Stomach (tissue), 9 donors: ENCODE data around the gene UHRF1. TPM values are rescaled to one million over a fixed set of nuclear protein-coding genes. Genes with fewer than 3 reads are reported as not detected.
"Not testable (repeated sequence)": the region's sequence is repeated elsewhere in the genome, so short reads cannot be mapped to it uniquely, and the experiment has no call there.

Source experiments
- DNase-seq, 2 donors: peaks; one replicate each; pipeline versions ENCODE4 v3.0.0 to v3.0.0-alpha.2; 2013 to 2019
- H3K27ac ChIP-seq, 5 donors: fragments of 200-600 bp in 4 of 5; sonication (generic) in 4 of 5; one replicate each; pipeline ENCODE4 v1.5.1; 2013 to 2019; ENCODE audit warnings: mild to moderate bottlenecking in 1 of 5, moderate library complexity in 1 of 5
- H3K27me3 ChIP-seq, 3 donors: fragments of 200-600 bp; sonication (generic); one replicate each; pipeline ENCODE4 v1.5.1; 2017 to 2019; ENCODE audit warnings: mixed run types in 1 of 3
- H3K36me3 ChIP-seq, 4 donors: fragments of 200-600 bp; sonication (generic); 1 replicate in 3 of 4; 2 replicates in 1 of 4; pipeline ENCODE4 v1.5.1; 2016 to 2019
- H3K4me1 ChIP-seq, 4 donors: fragments of 200-600 bp; sonication (generic); one replicate each; pipeline ENCODE4 v1.5.1; 2016 to 2019
- H3K4me3 ChIP-seq, 4 donors: fragments of 200-600 bp; sonication (generic) in 3 of 4; one replicate each; pipeline ENCODE4 v1.5.1; 2016 to 2019; ENCODE audit warnings: mild to moderate bottlenecking in 1 of 4
- H3K9me3 ChIP-seq, 4 donors: fragments of 200-600 bp; sonication (generic); one replicate each; pipeline ENCODE4 v1.5.1; 2016 to 2019
- CTCF ChIP-seq, 7 experiments: fragments of 450-650 bp in 4 of 7; fragments of 200-600 bp in 3 of 7; sonication (generic) in 3 of 7; IDR thresholded peaks; one replicate each; pipeline ENCODE4 v1.5.1; 2016 to 2019; ENCODE audit warnings: antibody characterized with exemption in 7 of 7, control low read depth in 2 of 7, mild to moderate bottlenecking in 1 of 7
- EP300 ChIP-seq: sonication (generic); formaldehyde crosslinking; IDR thresholded peaks from one replicate; pipeline ENCODE4 v1.6.1; 2017; ENCODE audit warnings: antibody characterized with exemption
- POLR2A ChIP-seq, 4 donors: fragments of 450-650 bp; IDR thresholded peaks; one replicate each; pipeline ENCODE4 v1.6.1; 2016; ENCODE audit warnings: antibody characterized with exemption in 4 of 4, control low read depth in 2 of 4, mild to moderate bottlenecking in 1 of 4, moderate library complexity in 1 of 4
- POLR2AphosphoS5 ChIP-seq, 3 donors: sonication (generic); formaldehyde crosslinking; IDR thresholded peaks; one replicate each; pipeline ENCODE4 v1.6.1; 2016; ENCODE audit warnings: antibody characterized with exemption in 3 of 3
- WGBS, 5 donors: extraction: QIAGEN DNeasy Blood & Tissue Kit in 3 of 5; methylation state at CpG; one replicate each; pipeline versions ENCODE4 v1.1.5 to v1.1.7; 2013 to 2018; 5-methylcytosine and 5-hydroxymethylcytosine counted together
- intact Hi-C: fragments of 100-400 bp; cut with DNase I; formaldehyde crosslinking; loops from one replicate; pipeline ENCODE4 v1.15.1; 2023; ENCODE audit warnings: low total_unique reads
- polyA plus RNA-seq, 3 donors: library from polyadenylated mRNA; stranded (reverse); fragments of 200-250 nt; gene quantifications; one replicate each; pipeline ENCODE4 v1.2.3, GENCODE V29; 2013
- total RNA-seq, 5 donors: library from RNA; depleted of rRNA; stranded (reverse); fragments of >200 nt; gene quantifications; one replicate each; pipeline versions ENCODE4 v1.1.0 to v1.2.3, GENCODE V29; 2014 to 2016
- donor health status: healthy with polysubstance abuse.
- donor health status: Bipolar disorder and iron deficiency.
- donor health status: healthy.

The UHRF1 gene
- total and polyA plus RNA-seq, 8 donors, result 0.58 to 20.5 (median 4.1) TPM

- intact Hi-C loops, result no loop called here
- 42 to 60% (median 51%) methylated on average over 23 of the region's 23 CpGs for WGBS, 5 donors
- no peak overlapping the region for H3K4me3 ChIP-seq
- no peaks in the 10 kb centered on the region for H3K9me3 ChIP-seq
- TF ChIP-seq CTCF (IDR thresholded peaks at IDR 0.05) (no peak), EP300 (no peak), POLR2A (IDR thresholded peaks at IDR 0.05) (no peak), POLR2AphosphoS5 (IDR thresholded peaks at IDR 0.05) (no peak)
- H3K4me1 ChIP-seq, result peaks cover 0 to 16% (median 10%) of the 10 kb centered on the region in 4 donors
- H3K27me3 ChIP-seq, result peaks cover 0 to 14% (median 0%) of the 10 kb centered on the region in 3 donors
- H3K27ac ChIP-seq, result peak overlapping the region in 3 of 5 donors; percentile 53 to 57 (median 54)
- H3K36me3 ChIP-seq, result no peaks in the 10 kb centered on the region
- DNase-seq, result peak in 1 of 2 donors; percentile 47
These were observed 30.8 kb upstream of the UHRF1 start for GRCh38 chr19:4878491-4878968.

- no peaks in the 10 kb centered on the region for H3K36me3 ChIP-seq
- TF ChIP-seq POLR2A (IDR thresholded peaks at IDR 0.05) (no peak), CTCF (IDR thresholded peaks at IDR 0.05) (no peak), POLR2AphosphoS5 (IDR thresholded peaks at IDR 0.05) (no peak)
- intact Hi-C loops, result no loop called here
- DNase-seq, result no peak
- H3K4me3 ChIP-seq, result no peak overlapping the region
- H3K9me3 ChIP-seq, result no peaks in the 10 kb centered on the region
- WGBS, 5 donors, result 89 to 93% (median 93%) methylated on average over 11 of the region's 11 CpGs
- peaks cover 0 to 14% (median 0%) of the 10 kb centered on the region in 3 donors for H3K27me3 ChIP-seq
- H3K27ac ChIP-seq, result no peak overlapping the region
- H3K4me1 ChIP-seq, result peaks cover 0 to 16% (median 10%) of the 10 kb centered on the region in 4 donors
These were observed 30.3 kb upstream of the UHRF1 start for GRCh38 chr19:4879041-4879440.

- 67 to 78% (median 77%) methylated on average over 6 of the region's 6 CpGs for WGBS, 5 donors
- intact Hi-C loops, H3K9me3 ChIP-seq, DNase-seq, H3K27ac ChIP-seq, H3K4me3 ChIP-seq, H3K36me3 ChIP-seq: not testable (repeated sequence)
- H3K27me3 ChIP-seq, result peaks cover 0 to 11% (median 0%) of the 10 kb centered on the region in 3 donors
- peaks cover 0 to 10% (median 6%) of the 10 kb centered on the region in 4 donors for H3K4me1 ChIP-seq
These were observed 26.4 kb upstream of the UHRF1 start for GRCh38 chr19:4882874-4883273.

GRCh38 chr19:4884993-4885392, 24.3 kb upstream of the UHRF1 start:
- H3K4me3 ChIP-seq, H3K27ac ChIP-seq, intact Hi-C loops, H3K9me3 ChIP-seq, H3K27me3 ChIP-seq, H3K4me1 ChIP-seq, DNase-seq, H3K36me3 ChIP-seq: not testable (repeated sequence)
- 78 to 97% (median 88%) methylated on average over 2 to 6 of the region's 6 CpGs for WGBS, 5 donors

- H3K27ac ChIP-seq, H3K36me3 ChIP-seq, H3K4me1 ChIP-seq, DNase-seq, H3K9me3 ChIP-seq, intact Hi-C loops, H3K4me3 ChIP-seq: not testable (repeated sequence)
- WGBS, 5 donors, result 17 to 75% (median 70%) methylated on average over 1 to 6 of the region's 6 CpGs
- H3K27me3 ChIP-seq, result peaks cover 0 to 19% (median 0%) of the 10 kb centered on the region in 3 donors
These were observed 21.5 kb upstream of the UHRF1 start for GRCh38 chr19:4887803-4888202.

GRCh38 chr19:4889034-4889815, 20.1 kb upstream of the UHRF1 start:
- H3K36me3 ChIP-seq, result no peaks in the 10 kb centered on the region
- no peak overlapping the region for H3K4me3 ChIP-seq
- WGBS, 5 donors, result 89 to 94% (median 90%) methylated on average over 14 of the region's 14 CpGs
- DNase-seq, result no peak
- intact Hi-C loops, result no loop called here
- no peak overlapping the region for H3K27ac ChIP-seq
- H3K27me3 ChIP-seq, result peaks cover 0 to 19% (median 0%) of the 10 kb centered on the region in 3 donors
- no peak for TF ChIP-seq EP300
- no peak for TF ChIP-seq CTCF (IDR thresholded peaks at IDR 0.05)
- TF ChIP-seq POLR2AphosphoS5 (IDR thresholded peaks at IDR 0.05), result no peak
- TF ChIP-seq POLR2A (IDR thresholded peaks at IDR 0.05), result no peak
- no peaks in the 10 kb centered on the region for H3K9me3 ChIP-seq
- H3K4me1 ChIP-seq, result no peaks in the 10 kb centered on the region
